OCI-LY7 (cell line): ENCODE results near the gene ADAM15. TPM values are rescaled to one million over a fixed set of nuclear protein-coding genes. Genes with fewer than 3 reads are reported as not detected.

ENCODE experiments used
- BruUV-seq: library from RNA; stranded (reverse); fragments of 400-500 nt; replicated peaks from 2 replicates; lab custom pipeline; 2021; lab: Mats Ljungman, UMichigan
- CTCF ChIA-PET: fragments of 300-600 bp; sonication (Branson Sonifier 250); formaldehyde crosslinking; loops from one replicate; lab custom pipeline; 2022; ENCODE audit warnings: antibody characterized with exemption; ENCODE audit not compliant: unreplicated experiment; lab: Charles Lee
- POLR2A ChIA-PET: fragments of 300-600 bp; sonication (Branson Sonifier 250); formaldehyde crosslinking; loops from one replicate; lab custom pipeline; 2022; ENCODE audit warnings: antibody characterized with exemption; lab: Charles Lee
- DNase-seq: peaks from one replicate; pipeline ENCODE4 v3.0.0-alpha.2; 2015; ENCODE audit warnings: low spot score
- H2AFZ ChIP-seq: fragments of 200-600 bp; sonication (generic), shearing (Covaris generic); 2 replicates; pipeline ENCODE4 v1.6.1; 2014; ENCODE audit warnings: mild to moderate bottlenecking, antibody characterized with exemption, low read length, moderate library complexity
- H3K27ac ChIP-seq: fragments of 200-600 bp; sonication (generic); 2 replicates; pipeline ENCODE4 v1.5.1; 2014; ENCODE audit warnings: mixed run types, low read depth, mild to moderate bottlenecking, moderate library complexity, low read length, inconsistent platforms; ENCODE audit not compliant: poor library complexity, severe bottlenecking
- H3K36me3 ChIP-seq: fragments of 200-600 bp; sonication (generic); 2 replicates; pipeline ENCODE4 v1.6.1; 2014; ENCODE audit warnings: mild to moderate bottlenecking, antibody characterized with exemption, low read length, moderate library complexity, mixed read lengths; ENCODE audit not compliant: insufficient read depth
- H3K4me1 ChIP-seq: fragments of 200-600 bp; sonication (generic); 2 replicates; pipeline ENCODE4 v1.5.1; 2014; ENCODE audit warnings: mild to moderate bottlenecking, low read length; ENCODE audit not compliant: insufficient read depth, poor library complexity, severe bottlenecking
- H3K4me2 ChIP-seq: fragments of 200-600 bp; sonication (generic); 2 replicates; pipeline ENCODE4 v1.6.1; 2014; ENCODE audit warnings: mild to moderate bottlenecking, low read length
- H3K4me3 ChIP-seq: fragments of 200-600 bp; sonication (generic); 2 replicates; pipeline ENCODE4 v1.5.1; 2014; ENCODE audit warnings: mild to moderate bottlenecking, low read depth, low read length; ENCODE audit not compliant: poor library complexity, severe bottlenecking
- H3K79me2 ChIP-seq: fragments of 200-600 bp; sonication (generic); 2 replicates; pipeline ENCODE4 v1.6.1; 2016; ENCODE audit warnings: low read depth, mild to moderate bottlenecking, low read length, moderate library complexity, mixed read lengths; ENCODE audit not compliant: insufficient read depth
- H3K9me2 ChIP-seq: fragments of 200-600 bp; sonication (generic); 2 replicates; pipeline ENCODE4 v1.6.1; 2016; ENCODE audit warnings: mild to moderate bottlenecking, low read length, mixed read lengths; ENCODE audit not compliant: insufficient read depth
- H3K9me3 ChIP-seq: fragments of 200-600 bp; sonication (generic); 2 replicates; pipeline ENCODE4 v1.6.1; 2014; ENCODE audit warnings: mild to moderate bottlenecking, mixed run types, low read length, mixed read lengths
- H4K20me1 ChIP-seq: fragments of 200-600 bp; sonication (generic); 2 replicates; pipeline ENCODE4 v1.6.1; 2014; ENCODE audit warnings: mild to moderate bottlenecking, antibody characterized with exemption, low read length, moderate library complexity, mixed read lengths; ENCODE audit not compliant: insufficient read depth
- CTCF ChIP-seq: fragments of 200-600 bp; sonication (generic); conservative IDR thresholded peaks from 2 replicates; pipeline ENCODE4 v1.5.1; 2014; ENCODE audit warnings: mild to moderate bottlenecking, antibody characterized with exemption, low read length, moderate library complexity, mixed read lengths
- EZH2phosphoT487 ChIP-seq: fragments of 200-600 bp; sonication (generic); IDR thresholded peaks from 2 replicates; pipeline ENCODE4 v1.6.1; 2018; ENCODE audit warnings: low read depth, borderline replicate concordance, mild to moderate bottlenecking, mixed run types, antibody characterized with exemption, low read length, moderate library complexity, mixed read lengths
- intact Hi-C: fragments of 100-400 bp; cut with micrococcal nuclease; formaldehyde crosslinking; loops from one replicate; pipeline ENCODE4 v1.10.0; 2022; ENCODE audit not compliant: unreplicated experiment
- total RNA-seq, 2 experiments: library from RNA; depleted of rRNA in 1 of 2; stranded (reverse); fragments of >200 nt in 1 of 2; shearing (Covaris generic) in 1 of 2; gene quantifications; 2 replicates each; pipeline ENCODE4 v1.2.3, GENCODE V29; 2014 to 2022

The ADAM15 gene
- total RNA-seq, 2 experiments from 2014 or later = 19.7 to 56.1 TPM

GRCh38 chr1:155035936-155036335 is 15.2 kb upstream of the ADAM15 start:
- no peak overlapping the region for H3K4me3 ChIP-seq
- no peak overlapping the region for H3K4me2 ChIP-seq
- no peaks in the 10 kb centered on the region for H3K36me3 ChIP-seq
- no peaks in the 10 kb centered on the region for H3K9me2 ChIP-seq
- H2AFZ ChIP-seq = no peak overlapping the region
- no peaks in the 10 kb centered on the region for H3K79me2 ChIP-seq
- no peaks in the 10 kb centered on the region for H3K9me3 ChIP-seq
- BruUV-seq = no TSS peak
- H3K4me1 ChIP-seq = no peaks in the 10 kb centered on the region
- intact Hi-C loops = no loop called here
- H3K27ac ChIP-seq = no peak overlapping the region
- ChIA-PET CTCF (no interaction called here), POLR2A (no interaction called here)
- no peak for DNase-seq
- H4K20me1 ChIP-seq = no peaks in the 10 kb centered on the region
- TF ChIP-seq EZH2phosphoT487 = no peak
- no peak for TF ChIP-seq CTCF

GRCh38 chr1:155037043-155037442 is 14.1 kb upstream of the ADAM15 start:
- no peaks in the 10 kb centered on the region for H3K9me3 ChIP-seq
- no peak overlapping the region for H3K4me3 ChIP-seq
- no peaks in the 10 kb centered on the region for H3K79me2 ChIP-seq
- intact Hi-C loops = no loop called here
- ChIA-PET POLR2A (no interaction called here), CTCF (no interaction called here)
- H3K9me2 ChIP-seq = no peaks in the 10 kb centered on the region
- H3K36me3 ChIP-seq = no peaks in the 10 kb centered on the region
- no peaks in the 10 kb centered on the region for H4K20me1 ChIP-seq
- BruUV-seq = no TSS peak
- TF ChIP-seq EZH2phosphoT487 = no peak
- TF ChIP-seq CTCF = no peak
- H3K4me1 ChIP-seq = no peaks in the 10 kb centered on the region
- H3K4me2 ChIP-seq = no peak overlapping the region
- no peak overlapping the region for H3K27ac ChIP-seq
- DNase-seq = no peak
- no peak overlapping the region for H2AFZ ChIP-seq

- BruUV-seq = no TSS peak
- Histone ChIP-seq H3K4me2 (no peak overlapping the region), H3K79me2 (no peaks in the 10 kb centered on the region), H2AFZ (no peak overlapping the region), H4K20me1 (no peaks in the 10 kb centered on the region), H3K9me3 (no peaks in the 10 kb centered on the region), H3K4me1 (no peaks in the 10 kb centered on the region), H3K9me2 (no peaks in the 10 kb centered on the region), H3K36me3 (no peaks in the 10 kb centered on the region), H3K4me3 (no peak overlapping the region), H3K27ac (no peak overlapping the region)
- TF ChIP-seq EZH2phosphoT487 (no peak), CTCF (no peak)
- POLR2A ChIA-PET = interaction anchor here (0.7 kb wide), 1 partner anchor 78 kb away, joined by 3 read pairs; no protein-coding TSS in a partner anchor
- CTCF ChIA-PET = no interaction called here
- DNase-seq = no peak
- intact Hi-C loops = no loop called here
Measured at GRCh38 chr1:155037851-155038441, 13.2 kb upstream of the ADAM15 start.
